Uterus (tissue), 2 donors: ENCODE data around the gene BRAT1.
"Not testable (repeated sequence)": the region's sequence is repeated elsewhere in the genome, so short reads cannot be mapped to it uniquely, and the experiment has no call there.

Experiments used
- CTCF ChIP-seq, 4 experiments: fragments of 200-600 bp in 2 of 4; fragments of 450-650 bp in 2 of 4; sonication (generic) in 2 of 4; IDR thresholded peaks; one replicate each; pipeline ENCODE4 v1.5.1; 2016 to 2019; ENCODE audit warnings: antibody characterized with exemption in 4 of 4, mild to moderate bottlenecking in 2 of 4, moderate library complexity in 1 of 4
- POLR2A ChIP-seq, 2 donors: fragments of 450-650 bp; IDR thresholded peaks; one replicate each; pipeline ENCODE4 v1.6.1; 2016; ENCODE audit warnings: antibody characterized with exemption in 2 of 2, mild to moderate bottlenecking in 1 of 2, moderate library complexity in 1 of 2

- TF ChIP-seq CTCF, POLR2A (IDR thresholded peaks at IDR 0.05): not testable (repeated sequence)
These were observed 24.1 kb downstream of the BRAT1 start for GRCh38 chr7:2530994-2531795.
